HTERT RPE-1 (cell line): Measurements from ENCODE around the gene THAP2.
"Not testable (repeated sequence)": the region's sequence is repeated elsewhere in the genome, so short reads cannot be mapped to it uniquely, and the experiment has no call there.

Experiments used
- in situ Hi-C: fragments of 300-500 bp; cut with MboI; formaldehyde crosslinking; loops from 4 replicates; pipeline ENCODE4 v1.14.3; 2020; ENCODE audit warnings: low sequenced_read_pairs

The THAP2 gene

GRCh38 chr12:71661977-71662530 is 2.0 kb upstream of the THAP2 start:
- in situ Hi-C loops = no loop called here

DNA sequence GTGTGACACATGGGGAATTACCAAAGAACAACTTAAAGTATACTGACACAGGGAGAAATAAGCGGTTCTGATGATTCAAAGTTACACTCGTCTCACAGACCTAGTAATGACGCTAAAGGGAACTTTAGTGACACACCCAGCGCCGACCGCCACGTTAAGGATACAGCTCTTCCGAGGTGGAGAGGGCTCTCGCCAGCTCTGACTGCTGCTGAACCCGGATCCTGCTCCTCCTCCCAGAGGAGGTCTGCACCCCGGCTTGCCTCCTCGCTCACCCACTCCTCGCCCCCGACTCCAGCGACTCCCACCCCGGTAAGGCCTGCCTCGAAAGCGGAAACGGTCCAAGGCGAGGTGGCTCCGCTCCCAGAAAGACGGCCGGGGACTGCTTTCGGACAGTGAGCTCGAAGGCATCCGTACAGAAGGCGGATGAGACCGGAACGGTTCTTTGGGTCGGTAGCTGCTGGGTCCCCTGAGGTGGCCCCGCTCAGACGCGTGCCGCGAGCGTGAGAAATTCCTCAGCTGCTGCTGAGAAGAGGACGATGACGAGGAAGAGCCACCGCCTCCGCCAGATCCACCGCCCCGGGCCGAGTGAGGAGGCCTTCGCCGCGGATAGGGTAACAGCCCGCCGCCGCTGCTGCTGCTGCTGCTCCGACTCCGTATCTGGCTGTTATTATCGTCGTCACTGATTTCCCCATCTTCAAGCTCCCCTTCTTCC is 1.1 kb upstream of the THAP2 start:
- in situ Hi-C loops = no loop called here

- in situ Hi-C loops = no loop called here
These were observed 449 bp downstream of the THAP2 start for GRCh38 chr12:71664411-71665089.

- in situ Hi-C loops = no loop called here
These were observed 976 bp downstream of the THAP2 start for GRCh38 chr12:71665090-71665463.

DNA sequence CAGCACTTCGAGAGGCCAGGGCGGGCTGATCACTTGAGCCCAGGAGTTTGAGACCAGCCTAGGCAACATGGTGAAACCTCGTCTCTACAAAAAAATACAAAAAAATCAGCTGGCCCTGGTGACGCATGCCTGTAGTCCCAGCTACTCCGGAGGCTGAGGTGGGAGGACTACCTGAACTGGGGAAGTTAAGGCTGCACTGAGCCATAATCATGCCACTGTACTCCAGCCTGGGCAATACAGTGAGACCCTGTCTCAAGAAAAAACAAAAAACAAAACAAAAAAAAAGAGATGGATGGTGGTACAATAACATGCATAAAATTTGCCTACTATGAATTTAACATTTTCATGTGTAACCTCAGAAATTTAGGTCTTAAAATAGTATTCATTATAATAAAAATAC is 2.2 kb downstream of the THAP2 start:
- in situ Hi-C loops = no loop called here

- in situ Hi-C loops = no loop called here
These were observed 7.2 kb downstream of the THAP2 start for GRCh38 chr12:71671311-71671710.

GRCh38 chr12:71671816-71672215 is 7.7 kb downstream of the THAP2 start:
- in situ Hi-C loops = no loop called here

GRCh38 chr12:71682466-71682865 is 18.4 kb downstream of the THAP2 start:
- in situ Hi-C loops = no loop called here

DNA sequence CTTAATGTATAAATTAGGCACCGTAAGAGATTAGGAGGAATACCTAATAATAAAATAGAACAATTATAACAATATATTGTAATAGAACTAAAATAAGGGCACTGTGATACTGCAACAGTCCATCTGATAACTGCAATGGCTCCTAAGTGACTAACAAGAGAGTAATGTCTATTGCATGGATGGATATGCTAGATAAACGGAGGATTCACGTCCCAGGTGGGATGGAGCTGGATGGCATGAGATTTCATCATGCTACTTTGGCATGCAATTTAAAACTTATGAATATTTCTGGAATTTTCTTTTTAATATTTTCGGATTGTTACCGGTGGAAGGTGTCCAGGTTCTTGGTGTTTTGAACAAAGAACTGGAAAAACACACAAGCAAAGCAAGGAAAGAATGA is 19.5 kb downstream of the THAP2 start:
- in situ Hi-C loops = no loop called here

- in situ Hi-C loops = no loop called here
These were observed 20.0 kb downstream of the THAP2 start for GRCh38 chr12:71684081-71684480.

- in situ Hi-C loops = no loop called here
These were observed 21.3 kb downstream of the THAP2 start for GRCh38 chr12:71685312-71685906.

DNA sequence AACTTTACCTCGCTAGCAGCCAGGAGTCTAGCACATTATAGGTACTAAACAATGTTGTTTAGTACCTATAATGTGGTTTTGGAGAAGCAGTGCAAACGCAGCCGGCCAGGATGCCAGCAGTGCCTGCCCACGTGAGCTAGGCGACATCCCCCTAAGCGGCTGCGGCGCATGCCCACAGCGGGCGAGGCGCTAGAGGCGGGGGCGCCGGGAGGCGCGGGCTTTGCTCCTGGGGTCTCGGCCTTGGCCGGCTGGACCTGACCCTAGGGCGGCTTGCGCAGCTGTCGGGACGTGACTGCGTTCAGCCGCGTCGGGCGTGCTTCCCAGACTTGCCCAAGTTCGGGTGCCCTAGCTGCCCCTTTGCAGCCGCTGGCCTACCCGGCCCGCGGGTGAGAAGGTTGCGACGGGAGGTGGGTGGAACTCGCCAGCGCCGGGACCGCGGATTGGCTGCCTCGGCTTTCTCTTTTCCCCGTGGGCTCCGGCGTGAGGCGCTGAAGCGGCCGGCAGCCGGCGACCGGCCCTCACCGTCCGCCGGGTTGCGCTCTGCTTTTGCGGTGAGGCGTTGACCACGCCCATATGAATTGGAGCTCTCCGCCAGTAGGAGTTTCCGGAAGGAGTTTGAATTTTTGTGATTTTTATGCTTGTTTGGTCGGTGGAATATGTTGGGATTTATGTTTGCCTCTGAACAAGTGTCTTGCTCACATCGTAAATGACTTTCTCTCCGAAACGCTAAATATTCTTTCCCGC is 22.0 kb downstream of the THAP2 start, which contains the start of gene TMEM19:
TSS of gene TMEM19 (plus strand) at position 169 of the 744 bp plus-strand sequence. CDS start 599 bp downstream, outside the sequence.
- in situ Hi-C loops = no loop called here

GRCh38 chr12:71686658-71687025 is 22.5 kb downstream of the THAP2 start:
- in situ Hi-C loops = no loop called here

DNA sequence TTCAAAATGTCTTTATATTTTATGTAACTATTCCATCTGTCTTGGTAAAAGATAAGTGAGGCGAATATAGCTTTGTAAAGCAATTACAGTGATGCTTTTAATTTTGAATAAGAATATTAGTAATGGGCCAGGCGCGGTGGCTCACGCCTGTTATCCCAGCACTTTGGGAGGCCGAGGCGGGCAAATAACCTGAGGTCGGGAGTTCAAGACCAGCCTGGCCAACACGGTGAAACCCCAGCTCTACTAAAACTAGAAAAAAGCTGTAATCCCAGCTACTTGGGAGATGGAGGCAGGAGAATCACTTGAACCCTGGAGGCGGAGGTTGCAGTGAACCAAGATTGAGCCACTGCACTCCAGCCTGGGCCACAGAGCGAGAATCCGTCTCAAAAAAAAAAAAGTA is 23.1 kb downstream of the THAP2 start:
- in situ Hi-C loops = not testable (repeated sequence)

DNA sequence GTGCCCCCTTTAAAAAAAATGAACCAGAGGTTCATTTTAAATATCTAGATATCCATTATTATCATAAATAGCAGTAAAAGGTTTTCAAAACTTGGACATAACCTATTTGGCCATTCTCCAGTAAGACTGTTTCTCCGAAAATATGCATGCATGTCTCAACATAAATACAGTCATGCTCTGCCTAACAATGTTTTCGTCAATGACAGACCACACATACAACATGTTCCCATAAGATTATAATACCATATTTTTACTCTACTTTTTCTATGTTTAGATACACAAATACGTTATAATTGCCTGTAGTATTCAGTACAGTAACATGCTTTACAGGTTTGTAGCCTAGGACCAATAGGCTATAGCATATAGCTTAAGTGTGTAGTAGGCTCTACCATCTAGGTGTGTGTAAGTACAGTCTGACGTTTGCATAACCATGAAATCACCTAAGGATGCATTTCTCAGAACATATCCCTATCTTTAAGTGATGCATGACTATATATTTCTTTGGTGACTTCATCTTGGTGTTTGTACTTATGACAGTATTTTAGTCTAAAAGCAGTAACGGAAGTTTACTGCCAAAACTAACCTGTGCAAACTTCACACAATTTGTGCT is 25.0 kb downstream of the THAP2 start:
- in situ Hi-C loops = no loop called here

DNA sequence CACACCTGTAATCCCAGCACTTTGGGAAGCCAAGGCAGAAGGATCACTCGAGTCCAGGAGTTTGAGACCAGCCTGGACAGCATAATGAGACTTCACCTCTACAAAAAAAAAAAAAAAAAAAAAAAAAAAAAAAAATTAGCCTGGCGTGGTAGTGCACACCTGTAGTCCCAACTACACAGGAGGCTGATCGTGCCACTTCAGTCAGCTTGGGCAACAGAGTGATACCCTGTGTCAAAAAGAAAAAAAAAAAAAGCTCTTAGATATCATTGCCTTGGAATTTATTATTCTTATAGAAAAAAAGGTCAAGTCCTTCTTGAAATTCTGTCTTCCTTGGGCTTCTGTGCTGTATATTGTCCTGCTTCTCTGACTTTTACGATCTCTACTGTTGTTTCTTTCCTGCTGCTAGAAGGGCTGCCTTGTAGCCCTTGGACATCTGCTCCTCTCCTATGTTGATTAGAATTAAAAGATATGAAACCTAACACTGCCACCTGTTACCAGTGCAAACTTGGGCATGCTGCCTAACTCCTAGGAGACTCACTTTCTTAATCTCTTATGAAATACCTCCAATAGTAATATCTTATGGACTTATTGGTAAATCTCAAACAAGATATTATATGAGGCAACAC is 27.5 kb downstream of the THAP2 start:
- in situ Hi-C loops = no loop called here

DNA sequence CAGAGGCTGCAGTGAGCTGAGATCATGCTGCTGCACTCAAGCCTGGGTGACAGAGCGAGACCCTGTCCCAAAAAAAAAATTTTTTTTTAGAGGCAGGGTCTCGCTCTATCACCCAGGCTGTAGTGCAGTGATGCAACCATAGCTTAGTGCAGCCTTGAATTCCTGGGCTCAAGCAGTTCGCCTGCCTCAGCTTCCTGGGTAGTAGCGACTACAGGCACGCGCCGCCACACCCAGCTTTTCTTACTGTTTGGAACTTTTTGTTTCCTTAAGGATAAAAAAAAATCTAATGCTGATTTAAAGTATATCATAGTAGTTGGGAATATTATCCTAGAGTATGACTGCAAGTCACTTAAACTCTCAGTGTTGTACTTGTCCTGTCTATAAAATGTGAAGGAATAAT is 29.0 kb downstream of the THAP2 start:
- in situ Hi-C loops = no loop called here

- in situ Hi-C loops = not testable (repeated sequence)
These were observed 29.6 kb downstream of the THAP2 start for GRCh38 chr12:71693651-71694050.

DNA sequence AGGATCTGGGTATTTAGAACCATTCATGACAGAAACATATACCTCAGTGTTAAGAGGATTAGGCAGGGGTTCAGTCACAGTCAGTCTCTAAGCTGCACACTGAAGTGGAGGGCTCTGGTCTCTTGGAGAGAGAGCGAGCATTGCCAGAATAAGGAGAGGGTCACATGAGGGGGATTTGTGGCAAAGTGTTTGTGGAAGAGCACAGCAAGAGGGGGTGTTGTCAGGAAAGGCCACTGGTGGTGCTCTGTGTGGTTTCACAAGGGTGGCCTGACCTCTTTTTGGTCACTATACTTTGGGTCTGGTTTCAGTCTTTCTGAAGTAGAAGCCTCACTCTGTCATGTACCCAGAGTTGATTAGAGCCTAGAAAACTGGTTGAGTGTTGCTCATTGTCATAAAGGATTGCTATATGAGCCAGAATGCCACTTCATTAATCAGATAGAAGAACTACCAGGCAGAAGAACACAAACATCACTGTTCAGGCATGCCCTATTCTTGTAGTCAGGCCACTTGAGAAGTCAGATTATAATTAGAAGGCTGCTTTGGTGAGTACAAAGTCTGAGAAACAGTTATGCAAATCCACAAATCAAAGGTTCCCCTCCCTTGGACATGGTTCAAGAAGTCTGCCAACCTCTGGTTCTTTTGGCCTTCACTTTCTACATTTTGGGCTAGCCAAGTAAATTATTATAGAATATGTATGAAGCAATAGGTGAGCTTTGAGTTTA is 30.2 kb downstream of the THAP2 start:
- in situ Hi-C loops = no loop called here

DNA sequence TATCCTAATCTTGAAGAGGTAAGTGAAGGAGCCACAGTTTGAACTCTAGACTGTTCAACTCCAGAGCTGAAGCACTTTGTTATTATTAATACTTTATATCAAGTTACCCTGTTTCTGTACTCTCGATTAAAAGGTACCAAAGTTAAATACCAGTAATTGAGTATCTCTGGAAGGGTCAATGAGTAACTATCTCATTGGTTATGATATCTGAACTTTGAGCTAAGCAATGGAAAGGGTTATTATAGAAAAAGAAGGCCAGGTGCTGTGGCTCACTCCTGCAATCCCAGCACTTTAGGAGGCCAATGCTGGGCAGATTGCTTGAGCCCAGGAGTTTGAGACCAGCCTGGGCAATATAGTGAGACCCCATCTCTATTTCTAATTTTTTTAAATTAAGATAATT is 31.7 kb downstream of the THAP2 start:
- in situ Hi-C loops = no loop called here
